HFFc6 (cell line): ENCODE data around the gene PER1. TPM values are rescaled to one million over a fixed set of nuclear protein-coding genes. Genes with fewer than 3 reads are reported as not detected.

ENCODE experiments used
- DNase-seq: peaks from one replicate; pipeline ENCODE4 v3.0.0-alpha.2; 2018
- H3K27ac Mint-ChIP-seq: 2 replicates; pipeline ENCODE4 v1.8.0; 2020; ENCODE audit warnings: mild to moderate bottlenecking, mixed read lengths
- H3K27me3 Mint-ChIP-seq: 2 replicates; pipeline ENCODE4 v1.8.0; 2021; ENCODE audit warnings: mild to moderate bottlenecking, moderate library complexity, mixed read lengths; ENCODE audit not compliant: insufficient read depth
- H3K36me3 Mint-ChIP-seq: 2 replicates; pipeline ENCODE4 v1.8.0; 2021; ENCODE audit warnings: low read depth, mixed read lengths
- H3K4me1 Mint-ChIP-seq: 2 replicates; pipeline ENCODE4 v1.8.0; 2020; ENCODE audit warnings: low read depth, mixed read lengths
- H3K4me3 Mint-ChIP-seq: 2 replicates; pipeline ENCODE4 v1.8.0; 2020; ENCODE audit warnings: mild to moderate bottlenecking, moderate library complexity, mixed read lengths
- H3K9me3 Mint-ChIP-seq: 2 replicates; pipeline ENCODE4 v1.8.0; 2020; ENCODE audit warnings: mild to moderate bottlenecking, mixed read lengths
- total RNA-seq, 6 experiments: library from RNA; stranded (reverse); fragmentation: NEBNext Ultra II Directional; extraction: Animal tissue kit (Norgen Biotek cat#: 25700); gene quantifications; 2 replicates in 1 of 6; 3 replicates in 5 of 6; pipeline ENCODE4 v1.2.3, GENCODE V29; 2021
- TF ChIP-seq, protein P1 (sequence below): fragments of 200-600 bp; sonication (generic); IDR thresholded peaks from 2 replicates; pipeline ENCODE4 v1.5.0; 2021; ENCODE audit warnings: antibody characterized with exemption, mild to moderate bottlenecking

The PER1 gene
- total RNA-seq, 6 experiments from 2014 or later: 18.9 to 31.8 (median 26.9) TPM

DNA sequence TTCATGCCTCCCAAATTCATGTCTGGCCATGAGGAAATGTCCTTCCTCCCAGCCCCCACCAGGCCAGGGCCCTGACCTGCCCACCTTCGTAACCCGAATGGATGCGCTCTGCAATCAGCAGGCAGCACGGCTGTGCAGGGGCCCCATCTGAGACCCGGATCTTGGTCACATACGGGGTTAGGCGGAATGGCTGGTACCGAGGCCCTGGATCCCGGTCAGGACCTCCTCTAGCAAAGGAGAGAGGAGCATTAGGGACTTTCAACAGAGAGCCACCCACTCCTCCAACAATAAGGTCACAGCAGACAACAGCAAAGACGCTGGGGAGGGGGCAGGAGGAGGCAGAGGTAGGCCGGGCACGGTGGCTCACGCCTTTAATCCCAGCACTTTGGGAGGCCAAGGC, 3.6 kb downstream of the PER1 start:
- Mint-ChIP-seq H3K36me3 (peaks cover 20% of the 10 kb centered on the region), H3K4me1 (peaks cover 7% of the 10 kb centered on the region), H3K9me3 (no peaks in the 10 kb centered on the region), H3K27ac (peak overlapping the region; percentile 21; the same call in 1 of the 2 replicates), H3K4me3 (no peak overlapping the region), H3K27me3 (peaks cover 39% of the 10 kb centered on the region)
- TF ChIP-seq, protein P1, sequence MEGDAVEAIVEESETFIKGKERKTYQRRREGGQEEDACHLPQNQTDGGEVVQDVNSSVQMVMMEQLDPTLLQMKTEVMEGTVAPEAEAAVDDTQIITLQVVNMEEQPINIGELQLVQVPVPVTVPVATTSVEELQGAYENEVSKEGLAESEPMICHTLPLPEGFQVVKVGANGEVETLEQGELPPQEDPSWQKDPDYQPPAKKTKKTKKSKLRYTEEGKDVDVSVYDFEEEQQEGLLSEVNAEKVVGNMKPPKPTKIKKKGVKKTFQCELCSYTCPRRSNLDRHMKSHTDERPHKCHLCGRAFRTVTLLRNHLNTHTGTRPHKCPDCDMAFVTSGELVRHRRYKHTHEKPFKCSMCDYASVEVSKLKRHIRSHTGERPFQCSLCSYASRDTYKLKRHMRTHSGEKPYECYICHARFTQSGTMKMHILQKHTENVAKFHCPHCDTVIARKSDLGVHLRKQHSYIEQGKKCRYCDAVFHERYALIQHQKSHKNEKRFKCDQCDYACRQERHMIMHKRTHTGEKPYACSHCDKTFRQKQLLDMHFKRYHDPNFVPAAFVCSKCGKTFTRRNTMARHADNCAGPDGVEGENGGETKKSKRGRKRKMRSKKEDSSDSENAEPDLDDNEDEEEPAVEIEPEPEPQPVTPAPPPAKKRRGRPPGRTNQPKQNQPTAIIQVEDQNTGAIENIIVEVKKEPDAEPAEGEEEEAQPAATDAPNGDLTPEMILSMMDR: no peak
- no peak for DNase-seq

GRCh38 chr17:8147805-8148404, 4.3 kb downstream of the PER1 start:
- Mint-ChIP-seq H3K4me1 (peaks cover 7% of the 10 kb centered on the region), H3K9me3 (no peaks in the 10 kb centered on the region), H3K36me3 (peaks cover 20% of the 10 kb centered on the region), H3K27ac (peak overlapping the region; percentile 24), H3K4me3 (no peak overlapping the region), H3K27me3 (peaks cover 40% of the 10 kb centered on the region)
- no peak for DNase-seq
- TF ChIP-seq, protein P1: no peak

- H3K36me3 Mint-ChIP-seq: peaks cover 20% of the 10 kb centered on the region
- TF ChIP-seq, protein P1: no peak
- H3K27ac Mint-ChIP-seq: peak overlapping the region; percentile 24
- H3K4me3 Mint-ChIP-seq: no peak overlapping the region
- no peaks in the 10 kb centered on the region for H3K9me3 Mint-ChIP-seq
- H3K4me1 Mint-ChIP-seq: peaks cover 7% of the 10 kb centered on the region
- peaks cover 37% of the 10 kb centered on the region for H3K27me3 Mint-ChIP-seq
- no peak for DNase-seq
Observed at GRCh38 chr17:8147141-8147804, 4.9 kb downstream of the PER1 start.

DNA sequence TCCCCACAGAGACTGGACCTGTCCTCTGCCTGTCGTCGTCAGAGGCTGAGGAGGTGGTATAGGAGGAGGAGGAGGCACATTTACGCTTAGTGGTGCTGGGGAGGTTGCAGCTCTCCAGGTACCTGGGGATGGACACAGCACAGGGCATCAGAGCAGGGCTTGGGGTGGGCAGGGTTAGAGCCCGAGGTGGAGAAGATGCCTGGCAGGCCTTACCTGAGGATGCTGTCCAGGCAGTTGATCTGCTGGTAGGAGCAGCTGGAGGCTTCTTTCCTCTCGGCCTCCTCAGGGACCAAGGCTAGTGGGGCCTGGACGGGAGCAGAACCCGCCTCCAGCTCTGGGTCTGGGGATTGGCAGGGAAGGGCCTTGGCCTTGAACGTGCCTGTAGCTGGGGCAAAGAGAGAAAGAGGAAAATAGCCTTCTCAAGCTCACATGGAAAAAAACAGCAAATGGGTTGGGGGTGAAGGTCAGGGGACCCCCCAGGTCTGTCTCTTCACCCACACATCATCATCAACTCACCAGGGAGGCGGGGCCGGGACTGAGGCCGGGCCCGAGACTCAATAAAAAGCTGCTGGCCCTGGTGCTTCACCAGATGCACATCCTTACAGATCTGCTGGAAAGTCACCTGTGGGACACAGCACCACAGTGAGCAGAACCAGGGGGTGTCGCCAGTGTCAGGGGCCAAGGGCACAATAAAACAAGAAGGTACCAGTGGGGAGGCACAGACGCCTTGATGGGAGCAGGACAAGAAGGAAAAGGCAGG, 5.6 kb downstream of the PER1 start:
- no peaks in the 10 kb centered on the region for H3K9me3 Mint-ChIP-seq
- peak overlapping the region; percentile 10; the same call in 1 of the 2 replicates for H3K27ac Mint-ChIP-seq
- no peak overlapping the region for H3K4me3 Mint-ChIP-seq
- TF ChIP-seq, protein P1: no peak
- peaks cover 20% of the 10 kb centered on the region for H3K36me3 Mint-ChIP-seq
- DNase-seq: no peak
- peaks cover 34% of the 10 kb centered on the region for H3K27me3 Mint-ChIP-seq
- H3K4me1 Mint-ChIP-seq: peaks cover 3% of the 10 kb centered on the region

GRCh38 chr17:8145811-8146210, 6.4 kb downstream of the PER1 start:
- TF ChIP-seq, protein P1: no peak
- no peak overlapping the region for H3K4me3 Mint-ChIP-seq

More at GRCh38 chr17:8145811-8146210, 6.4 kb downstream of the PER1 start:
- Mint-ChIP-seq H3K27me3 (peaks cover 38% of the 10 kb centered on the region), H3K27ac (peak overlapping the region; percentile 18; the same call in 1 of the 2 replicates), H3K36me3 (peaks cover 20% of the 10 kb centered on the region), H3K4me1 (no peaks in the 10 kb centered on the region; the same call in 1 of the 2 replicates), H3K9me3 (no peaks in the 10 kb centered on the region)
- no peak for DNase-seq
